H9 (cell line): Measurements from ENCODE around the gene FKTN. TPM values are rescaled to one million over a fixed set of nuclear protein-coding genes. Genes with fewer than 3 reads are reported as not detected.

Source experiments
- DNase-seq: peaks from one replicate; pipeline ENCODE4 v3.0.0-alpha.2; 2017
- H2AFZ ChIP-seq: one replicate; pipeline ENCODE4 v1.6.1; 2013; ENCODE audit warnings: mild to moderate bottlenecking, low read length, control low read depth, moderate library complexity
- H2AK5ac ChIP-seq: 2 replicates; pipeline ENCODE4 v1.6.1; 2013; ENCODE audit warnings: low read length, control low read depth, mixed read lengths; ENCODE audit not compliant: insufficient read length
- H2BK120ac ChIP-seq: one replicate; pipeline ENCODE4 v1.6.1; 2013; ENCODE audit warnings: low read depth, mild to moderate bottlenecking, low read length, control low read depth, inconsistent platforms; ENCODE audit not compliant: poor library complexity, severe bottlenecking
- H2BK12ac ChIP-seq: 2 replicates; pipeline ENCODE4 v1.6.1; 2013; ENCODE audit warnings: low read length, control low read depth, mixed read lengths, low read depth; ENCODE audit not compliant: insufficient read length
- H2BK15ac ChIP-seq: 2 replicates; pipeline ENCODE4 v1.6.1; 2013; ENCODE audit warnings: low read depth, low read length, control low read depth
- H2BK20ac ChIP-seq: one replicate; pipeline ENCODE4 v1.6.1; 2013; ENCODE audit warnings: low read depth, mild to moderate bottlenecking, low read length, control low read depth, inconsistent platforms; ENCODE audit not compliant: poor library complexity, severe bottlenecking
- H2BK5ac ChIP-seq: 2 replicates; pipeline ENCODE4 v1.6.1; 2013; ENCODE audit warnings: low read length, control low read depth, mixed read lengths; ENCODE audit not compliant: insufficient read length
- H3K14ac ChIP-seq: 2 replicates; pipeline ENCODE4 v1.6.1; 2013; ENCODE audit warnings: low read length, control low read depth; ENCODE audit not compliant: insufficient read depth
- H3K18ac ChIP-seq: 2 replicates; pipeline ENCODE4 v1.6.1; 2013; ENCODE audit warnings: low read depth, mild to moderate bottlenecking, mixed read lengths, low read length, control low read depth; ENCODE audit not compliant: insufficient read length
- H3K23ac ChIP-seq: 2 replicates; pipeline ENCODE4 v1.6.1; 2013; ENCODE audit warnings: low read length, control low read depth, mixed read lengths, low read depth; ENCODE audit not compliant: insufficient read length
- H3K23me2 ChIP-seq: 2 replicates; pipeline ENCODE4 v1.6.1; 2013; ENCODE audit warnings: low read depth, mild to moderate bottlenecking, mixed read lengths, low read length, control low read depth; ENCODE audit not compliant: insufficient read length, poor library complexity, severe bottlenecking
- H3K27ac ChIP-seq: 2 replicates; pipeline ENCODE4 v1.5.1; 2013; ENCODE audit warnings: low read length, control low read depth, mixed read lengths, low read depth; ENCODE audit not compliant: insufficient read length
- H3K27me3 ChIP-seq: 2 replicates; pipeline ENCODE4 v1.6.1; 2013; ENCODE audit warnings: low read length, control low read depth, inconsistent platforms; ENCODE audit not compliant: insufficient read depth
- H3K4ac ChIP-seq: 2 replicates; pipeline ENCODE4 v1.6.1; 2013; ENCODE audit warnings: low read depth, mild to moderate bottlenecking, control low read depth, inconsistent platforms, low read length, moderate library complexity
- H3K4me1 ChIP-seq: 2 replicates; pipeline ENCODE4 v1.6.1; 2013; ENCODE audit warnings: low read length, control low read depth, inconsistent platforms; ENCODE audit not compliant: insufficient read depth
- H3K4me2 ChIP-seq: 2 replicates; pipeline ENCODE4 v1.6.1; 2013; ENCODE audit warnings: low read length, control low read depth, mixed read lengths; ENCODE audit not compliant: insufficient read length, insufficient read depth
- H3K56ac ChIP-seq: 2 replicates; pipeline ENCODE4 v1.6.1; 2013; ENCODE audit warnings: low read depth, mild to moderate bottlenecking, mixed read lengths, low read length, control low read depth; ENCODE audit not compliant: insufficient read length
- H3K79me1 ChIP-seq: 2 replicates; pipeline ENCODE4 v1.6.1; 2013; ENCODE audit warnings: low read depth, mild to moderate bottlenecking, moderate library complexity, low read length, control low read depth, inconsistent platforms; ENCODE audit not compliant: insufficient read depth, poor library complexity, severe bottlenecking
- H3K79me2 ChIP-seq: 2 replicates; pipeline ENCODE4 v1.6.1; 2013; ENCODE audit warnings: low read length, control low read depth, inconsistent platforms; ENCODE audit not compliant: insufficient read depth
- H3K9ac ChIP-seq: 2 replicates; pipeline ENCODE4 v1.6.1; 2013; ENCODE audit warnings: low read length, control low read depth, mixed read lengths; ENCODE audit not compliant: insufficient read length; ENCODE audit errors: extremely low read depth
- H3K9me3 ChIP-seq: one replicate; pipeline ENCODE4 v1.6.1; 2013; ENCODE audit warnings: low read depth, low read length, inconsistent platforms; ENCODE audit not compliant: control insufficient read depth
- H3T11ph ChIP-seq: one replicate; pipeline ENCODE4 v1.6.1; 2013; ENCODE audit warnings: mild to moderate bottlenecking, low read length, control low read depth, inconsistent platforms
- H4K20me1 ChIP-seq: one replicate; pipeline ENCODE4 v1.6.1; 2013; ENCODE audit not compliant: control insufficient read depth, insufficient read length, insufficient read depth
- H4K5ac ChIP-seq: 2 replicates; pipeline ENCODE4 v1.6.1; 2013; ENCODE audit warnings: low read depth, mild to moderate bottlenecking, mixed read lengths, low read length, control low read depth; ENCODE audit not compliant: insufficient read length
- H4K8ac ChIP-seq: replicated peaks from 2 replicates; pipeline ENCODE4 v1.6.1; 2013; ENCODE audit warnings: low read length, control low read depth, mixed read lengths, low read depth; ENCODE audit not compliant: insufficient read length
- H4K91ac ChIP-seq: 2 replicates; pipeline ENCODE4 v1.6.1; 2013; ENCODE audit warnings: low read depth, mild to moderate bottlenecking, moderate library complexity, mixed read lengths, low read length, control low read depth; ENCODE audit not compliant: insufficient read length
- H3K27ac Mint-ChIP-seq, 3 experiments: 2 replicates in 2 of 3; 3 replicates in 1 of 3; pipeline ENCODE4 v1.8.0; 2020 to 2021; ENCODE audit warnings: mixed read lengths in 3 of 3, mild to moderate bottlenecking in 1 of 3, moderate library complexity in 1 of 3
- H3K27me3 Mint-ChIP-seq: 2 replicates; pipeline ENCODE4 v1.8.0; 2021; ENCODE audit warnings: low read depth, mild to moderate bottlenecking, moderate library complexity, mixed read lengths
- H3K36me3 Mint-ChIP-seq, 3 experiments: 2 replicates in 2 of 3; 3 replicates in 1 of 3; pipeline ENCODE4 v1.8.0; 2020 to 2021; ENCODE audit warnings: low read depth in 3 of 3, mixed read lengths in 3 of 3; ENCODE audit not compliant: insufficient read depth in 1 of 3
- H3K4me1 Mint-ChIP-seq, 2 experiments: 2 replicates each; pipeline ENCODE4 v1.8.0; 2020; ENCODE audit warnings: mixed read lengths in 2 of 2
- H3K4me3 Mint-ChIP-seq, 2 experiments: 2 replicates in 1 of 2; 3 replicates in 1 of 2; pipeline ENCODE4 v1.8.0; 2020 to 2021; ENCODE audit warnings: mild to moderate bottlenecking in 2 of 2, mixed read lengths in 2 of 2, moderate library complexity in 1 of 2
- H3K9me3 Mint-ChIP-seq, 2 experiments: 2 replicates in 1 of 2; 3 replicates in 1 of 2; pipeline ENCODE4 v1.8.0; 2020; ENCODE audit warnings: mild to moderate bottlenecking in 2 of 2, mixed read lengths in 2 of 2, moderate library complexity in 1 of 2
- WGBS: extraction: QIAGEN DNeasy Blood & Tissue Kit; methylation state at CpG from one replicate; pipeline ENCODE4 v1.1.7; 2013; ENCODE audit warnings: missing lambda C conversion rate, low lambda C conversion rate, mixed read lengths; ENCODE audit not compliant: insufficient read length; ENCODE audit errors: extremely low coverage; 5-methylcytosine and 5-hydroxymethylcytosine counted together
- total RNA-seq: library from RNA; stranded (reverse); gene quantifications from 2 replicates; pipeline ENCODE4 v1.2.1, GENCODE V29; 2021
- TF ChIP-seq, protein P1 (sequence below): fragments of 200-600 bp; sonication (generic); conservative IDR thresholded peaks from 3 replicates; pipeline ENCODE4 v1.8.0; 2021; ENCODE audit warnings: antibody characterized with exemption, mild to moderate bottlenecking

The FKTN gene
- total RNA-seq, 1 experiment from 2014 or later: 14.3 TPM

DNA sequence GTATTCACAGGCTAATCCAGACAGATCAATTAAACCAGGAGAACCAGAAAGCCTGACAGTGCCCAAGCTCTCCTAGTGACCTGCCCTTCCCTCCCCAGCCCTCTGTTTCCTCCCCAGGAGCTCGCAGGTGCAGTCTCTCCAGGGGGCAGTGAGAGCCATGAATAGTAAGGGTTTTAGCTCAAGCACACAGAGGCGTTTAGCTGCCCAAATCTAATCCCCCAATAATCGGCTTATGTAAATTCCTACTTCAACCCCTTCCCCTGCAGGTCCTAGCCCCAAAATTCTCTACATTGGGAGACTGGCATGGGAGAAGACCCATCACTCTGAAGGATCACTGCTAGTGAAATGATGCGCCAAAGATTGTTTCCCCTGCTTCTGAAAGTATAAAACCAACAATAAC lies 93.9 kb downstream of the FKTN start:
- Histone ChIP-seq H3K4me2 (no peak overlapping the region), H3K23ac (no peak overlapping the region), H3K9ac (no peak overlapping the region), H2BK15ac (no peak overlapping the region), H4K91ac (no peak overlapping the region), H3K56ac (no peak overlapping the region), H2BK20ac (no peak overlapping the region), H2AK5ac (no peak overlapping the region), H3K9me3 (no peaks in the 10 kb centered on the region), H3K14ac (no peak overlapping the region), H4K8ac (no peak overlapping the region), H3K27me3 (peaks cover 10% of the 10 kb centered on the region; the same call in 1 of the 2 replicates), H3K79me1 (no peaks in the 10 kb centered on the region), H4K20me1 (no peaks in the 10 kb centered on the region), H4K5ac (no peak overlapping the region), H3K23me2 (peaks cover 11% of the 10 kb centered on the region), H2BK5ac (no peak overlapping the region), H2AFZ (no peak overlapping the region), H3K27ac (no peak overlapping the region), H3K4me1 (no peaks in the 10 kb centered on the region), H3K4ac (no peak overlapping the region), H2BK120ac (no peak overlapping the region), H2BK12ac (no peak overlapping the region), H3K79me2 (no peaks in the 10 kb centered on the region), H3K18ac (no peak overlapping the region), H3T11ph (no peak overlapping the region)
- no CpG with 5 or more reads among the region's 4 CpGs for WGBS
- TF ChIP-seq, protein P1, sequence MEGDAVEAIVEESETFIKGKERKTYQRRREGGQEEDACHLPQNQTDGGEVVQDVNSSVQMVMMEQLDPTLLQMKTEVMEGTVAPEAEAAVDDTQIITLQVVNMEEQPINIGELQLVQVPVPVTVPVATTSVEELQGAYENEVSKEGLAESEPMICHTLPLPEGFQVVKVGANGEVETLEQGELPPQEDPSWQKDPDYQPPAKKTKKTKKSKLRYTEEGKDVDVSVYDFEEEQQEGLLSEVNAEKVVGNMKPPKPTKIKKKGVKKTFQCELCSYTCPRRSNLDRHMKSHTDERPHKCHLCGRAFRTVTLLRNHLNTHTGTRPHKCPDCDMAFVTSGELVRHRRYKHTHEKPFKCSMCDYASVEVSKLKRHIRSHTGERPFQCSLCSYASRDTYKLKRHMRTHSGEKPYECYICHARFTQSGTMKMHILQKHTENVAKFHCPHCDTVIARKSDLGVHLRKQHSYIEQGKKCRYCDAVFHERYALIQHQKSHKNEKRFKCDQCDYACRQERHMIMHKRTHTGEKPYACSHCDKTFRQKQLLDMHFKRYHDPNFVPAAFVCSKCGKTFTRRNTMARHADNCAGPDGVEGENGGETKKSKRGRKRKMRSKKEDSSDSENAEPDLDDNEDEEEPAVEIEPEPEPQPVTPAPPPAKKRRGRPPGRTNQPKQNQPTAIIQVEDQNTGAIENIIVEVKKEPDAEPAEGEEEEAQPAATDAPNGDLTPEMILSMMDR: no peak
- H3K4me3 Mint-ChIP-seq: no peak overlapping the region
- H3K27ac Mint-ChIP-seq: peak overlapping the region in 1 of 3 experiments; percentile 52; a peak in 1 of 7 replicates
- peaks cover 40% of the 10 kb centered on the region for H3K27me3 Mint-ChIP-seq
- H3K9me3 Mint-ChIP-seq: peaks cover 0 to 4% of the 10 kb centered on the region in 2 experiments; a peak in 1 of 5 replicates
- 0 out of 7 replicates have a peak, but pooled peaks cover 0 to 4% (median 0%) of the 10 kb centered on the region in 3 experiments for H3K36me3 Mint-ChIP-seq
- H3K4me1 Mint-ChIP-seq: peaks cover 53 to 58% of the 10 kb centered on the region in 2 experiments
- DNase-seq: no peak
